HFFc6 (cell line): Measurements from ENCODE around the gene SUSD3. TPM values are rescaled to one million over a fixed set of nuclear protein-coding genes. Genes with fewer than 3 reads are reported as not detected.
A peak's percentile ranks its signal among the peaks of the same experiment; 100 is the strongest.

ENCODE experiments used
- DNase-seq: peaks from one replicate; pipeline ENCODE4 v3.0.0-alpha.2; 2018
- H3K27ac Mint-ChIP-seq: 2 replicates; pipeline ENCODE4 v1.8.0; 2020; ENCODE audit warnings: mild to moderate bottlenecking, mixed read lengths
- H3K27me3 Mint-ChIP-seq: 2 replicates; pipeline ENCODE4 v1.8.0; 2021; ENCODE audit warnings: mild to moderate bottlenecking, moderate library complexity, mixed read lengths; ENCODE audit not compliant: insufficient read depth
- H3K36me3 Mint-ChIP-seq: 2 replicates; pipeline ENCODE4 v1.8.0; 2021; ENCODE audit warnings: low read depth, mixed read lengths
- H3K4me1 Mint-ChIP-seq: 2 replicates; pipeline ENCODE4 v1.8.0; 2020; ENCODE audit warnings: low read depth, mixed read lengths
- H3K4me3 Mint-ChIP-seq: 2 replicates; pipeline ENCODE4 v1.8.0; 2020; ENCODE audit warnings: mild to moderate bottlenecking, moderate library complexity, mixed read lengths
- H3K9me3 Mint-ChIP-seq: 2 replicates; pipeline ENCODE4 v1.8.0; 2020; ENCODE audit warnings: mild to moderate bottlenecking, mixed read lengths
- CTCF ChIP-seq: fragments of 200-600 bp; sonication (generic); IDR thresholded peaks from 2 replicates; pipeline ENCODE4 v1.5.0; 2021; ENCODE audit warnings: antibody characterized with exemption, mild to moderate bottlenecking
- total RNA-seq, 6 experiments: library from RNA; stranded (reverse); fragmentation: NEBNext Ultra II Directional; extraction: Animal tissue kit (Norgen Biotek cat#: 25700); gene quantifications; 2 replicates in 1 of 6; 3 replicates in 5 of 6; pipeline ENCODE4 v1.2.3, GENCODE V29; 2021

SUSD3 gene
- total RNA-seq, 6 experiments from 2014 or later, result 0.28 to 0.76 TPM; not detected in 4

- Mint-ChIP-seq H3K4me1 (peaks cover 26% of the 10 kb centered on the region), H3K4me3 (no peak overlapping the region), H3K36me3 (peaks cover 27% of the 10 kb centered on the region), H3K9me3 (peaks cover 50% of the 10 kb centered on the region), H3K27ac (no peak overlapping the region), H3K27me3 (peaks cover 7% of the 10 kb centered on the region)
- DNase-seq, result no peak
- TF ChIP-seq CTCF, result no peak
Measured at GRCh38 chr9:93088656-93089015, 30.1 kb downstream of the SUSD3 start.

DNA sequence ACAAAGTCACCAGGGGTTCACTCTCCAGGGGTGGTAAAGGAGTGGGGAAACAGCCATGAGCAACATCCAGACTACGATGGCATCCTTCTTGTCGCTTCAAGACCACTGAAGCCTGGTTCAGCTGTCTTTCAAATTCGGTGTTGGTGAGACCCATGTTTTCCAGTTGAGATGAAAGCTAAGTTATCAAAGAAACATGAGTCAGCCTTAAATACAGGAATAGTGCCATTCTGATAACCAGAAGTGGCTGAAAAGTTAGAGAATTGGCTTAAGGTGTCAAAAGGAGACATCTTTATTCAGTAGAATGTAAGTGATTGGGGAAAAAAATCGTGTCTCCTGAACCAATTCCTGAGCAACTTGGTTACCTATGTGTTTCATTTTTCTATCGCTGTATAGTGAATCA lies 30.5 kb downstream of the SUSD3 start:
- no peak for TF ChIP-seq CTCF
- peaks cover 5% of the 10 kb centered on the region for H3K27me3 Mint-ChIP-seq
- H3K27ac Mint-ChIP-seq, result no peak overlapping the region
- DNase-seq, result no peak
- peaks cover 27% of the 10 kb centered on the region for H3K36me3 Mint-ChIP-seq
- peaks cover 50% of the 10 kb centered on the region for H3K9me3 Mint-ChIP-seq
- H3K4me1 Mint-ChIP-seq, result peaks cover 28% of the 10 kb centered on the region
- no peak overlapping the region for H3K4me3 Mint-ChIP-seq

GRCh38 chr9:93089481-93089991 lies 31.0 kb downstream of the SUSD3 start:
- peaks cover 29% of the 10 kb centered on the region for H3K4me1 Mint-ChIP-seq
- H3K27ac Mint-ChIP-seq, result no peak overlapping the region
- peaks cover 27% of the 10 kb centered on the region for H3K36me3 Mint-ChIP-seq
- H3K9me3 Mint-ChIP-seq, result peaks cover 50% of the 10 kb centered on the region
- no peak for TF ChIP-seq CTCF
- no peak for DNase-seq
- no peak overlapping the region for H3K4me3 Mint-ChIP-seq
- peaks cover 5% of the 10 kb centered on the region for H3K27me3 Mint-ChIP-seq

DNA sequence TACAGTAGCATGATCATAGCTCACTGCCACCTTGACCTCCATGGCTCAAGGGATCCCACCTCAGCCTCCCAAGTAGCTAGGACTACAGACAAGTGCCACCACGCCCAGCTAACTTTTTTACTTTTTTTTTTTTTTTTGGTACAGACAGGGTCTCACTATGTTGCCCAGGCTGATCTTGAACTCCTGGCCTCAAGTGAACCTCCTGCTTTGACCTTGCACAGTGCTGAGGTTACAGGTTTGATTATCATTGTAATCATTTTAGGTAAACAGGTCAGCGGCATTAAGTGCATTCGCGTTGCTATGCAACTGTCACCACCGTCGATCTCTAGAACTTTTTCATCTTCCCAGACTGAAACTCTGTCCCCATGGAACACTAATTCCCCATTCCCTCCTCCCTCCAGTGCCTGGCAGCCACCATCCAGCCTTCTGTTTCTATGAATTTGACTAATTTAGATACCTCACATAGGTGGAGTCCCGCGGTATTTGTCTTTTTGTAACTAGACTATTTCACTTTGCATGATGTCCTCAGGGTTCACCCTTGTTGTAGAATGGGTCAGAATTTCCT lies 31.7 kb downstream of the SUSD3 start:
- H3K27me3 Mint-ChIP-seq, result peaks cover 7% of the 10 kb centered on the region
- H3K9me3 Mint-ChIP-seq, result peaks cover 50% of the 10 kb centered on the region
- peaks cover 27% of the 10 kb centered on the region for H3K36me3 Mint-ChIP-seq
- H3K27ac Mint-ChIP-seq, result no peak overlapping the region
- peaks cover 32% of the 10 kb centered on the region for H3K4me1 Mint-ChIP-seq
- TF ChIP-seq CTCF, result no peak
- DNase-seq, result no peak
- no peak overlapping the region for H3K4me3 Mint-ChIP-seq

DNA sequence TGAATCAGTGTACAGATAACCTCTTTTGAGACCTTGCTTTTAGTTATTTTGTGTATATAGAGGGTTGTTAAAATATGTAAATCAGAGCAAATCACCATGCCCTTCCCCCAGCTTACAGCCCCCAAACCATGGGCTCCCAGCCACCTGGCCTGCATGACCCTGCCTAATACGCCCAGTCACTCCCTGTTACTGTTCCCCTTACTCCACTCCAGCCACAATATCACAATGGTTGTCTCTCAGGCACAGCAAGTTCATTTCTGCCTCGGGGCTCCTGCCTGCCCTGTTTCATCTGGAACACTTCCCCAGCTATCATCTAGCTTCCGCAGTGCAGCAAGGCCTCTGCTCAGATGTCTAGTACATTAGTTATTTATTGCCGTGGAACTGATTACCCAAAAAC lies 32.6 kb downstream of the SUSD3 start:
- H3K4me1 Mint-ChIP-seq, result peaks cover 32% of the 10 kb centered on the region
- TF ChIP-seq CTCF, result no peak
- peaks cover 44% of the 10 kb centered on the region for H3K9me3 Mint-ChIP-seq
- peaks cover 7% of the 10 kb centered on the region for H3K27me3 Mint-ChIP-seq
- H3K36me3 Mint-ChIP-seq, result peaks cover 27% of the 10 kb centered on the region
- peak overlapping the region; percentile 93 for H3K27ac Mint-ChIP-seq
- no peak for DNase-seq
- H3K4me3 Mint-ChIP-seq, result no peak overlapping the region
